Thyroid gland (tissue), 4 donors: ENCODE results near the gene ADAM22.

Experiments
- POLR2A ChIP-seq, 2 donors: fragments of 450-650 bp; IDR thresholded peaks; one replicate each; pipeline ENCODE4 v1.6.1; 2017; ENCODE audit warnings: antibody characterized with exemption in 2 of 2, mild to moderate bottlenecking in 2 of 2, moderate library complexity in 1 of 2
- TF ChIP-seq, protein P1 (sequence below), 6 experiments: fragments of 200-600 bp in 3 of 6; fragments of 450-650 bp in 3 of 6; sonication (generic) in 3 of 6; IDR thresholded peaks; one replicate each; pipeline ENCODE4 v1.5.1; 2016 to 2019; ENCODE audit warnings: antibody characterized with exemption in 6 of 6, mild to moderate bottlenecking in 2 of 6, inconsistent platforms in 1 of 6, moderate library complexity in 1 of 6

DNA sequence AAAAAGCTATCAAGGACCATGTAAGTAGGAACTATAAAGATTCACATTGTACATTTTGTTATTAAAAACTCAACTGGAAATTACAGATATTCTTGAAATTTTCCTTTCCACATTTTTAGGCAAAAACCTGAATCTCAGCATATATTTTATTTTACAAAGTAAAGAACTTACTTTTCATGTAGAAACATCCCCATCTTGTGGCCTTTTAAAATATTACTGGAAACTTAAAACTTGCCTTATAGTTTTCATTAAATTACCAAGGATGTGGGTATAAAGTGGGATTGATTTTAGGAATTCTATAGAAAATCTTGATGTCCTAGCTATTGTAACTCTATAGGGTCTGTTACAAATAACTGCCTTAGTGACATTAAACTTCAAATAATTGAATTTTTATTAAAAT lies 47.2 kb upstream of the ADAM22 start:
- TF ChIP-seq POLR2A (IDR thresholded peaks at IDR 0.05), result no peak
- TF ChIP-seq, protein P1, sequence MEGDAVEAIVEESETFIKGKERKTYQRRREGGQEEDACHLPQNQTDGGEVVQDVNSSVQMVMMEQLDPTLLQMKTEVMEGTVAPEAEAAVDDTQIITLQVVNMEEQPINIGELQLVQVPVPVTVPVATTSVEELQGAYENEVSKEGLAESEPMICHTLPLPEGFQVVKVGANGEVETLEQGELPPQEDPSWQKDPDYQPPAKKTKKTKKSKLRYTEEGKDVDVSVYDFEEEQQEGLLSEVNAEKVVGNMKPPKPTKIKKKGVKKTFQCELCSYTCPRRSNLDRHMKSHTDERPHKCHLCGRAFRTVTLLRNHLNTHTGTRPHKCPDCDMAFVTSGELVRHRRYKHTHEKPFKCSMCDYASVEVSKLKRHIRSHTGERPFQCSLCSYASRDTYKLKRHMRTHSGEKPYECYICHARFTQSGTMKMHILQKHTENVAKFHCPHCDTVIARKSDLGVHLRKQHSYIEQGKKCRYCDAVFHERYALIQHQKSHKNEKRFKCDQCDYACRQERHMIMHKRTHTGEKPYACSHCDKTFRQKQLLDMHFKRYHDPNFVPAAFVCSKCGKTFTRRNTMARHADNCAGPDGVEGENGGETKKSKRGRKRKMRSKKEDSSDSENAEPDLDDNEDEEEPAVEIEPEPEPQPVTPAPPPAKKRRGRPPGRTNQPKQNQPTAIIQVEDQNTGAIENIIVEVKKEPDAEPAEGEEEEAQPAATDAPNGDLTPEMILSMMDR (IDR thresholded peaks at IDR 0.05), result peak in 4 of 6 experiments; percentile 23 to 63 (median 50)
